Neural progenitor cell (in vitro differentiated cells): ENCODE measurements around the gene MS4A2.

Source experiments
- EZH2 ChIP-seq: fragments of 200-600 bp; sonication (generic); IDR thresholded peaks from 2 replicates; pipeline ENCODE4 v1.6.1; 2017; ENCODE audit warnings: antibody characterized with exemption, mild to moderate bottlenecking, moderate library complexity
- EZH2phosphoT487 ChIP-seq: fragments of 200-600 bp; sonication (generic); IDR thresholded peaks from 2 replicates; pipeline ENCODE4 v1.6.1; 2017; ENCODE audit warnings: antibody characterized with exemption
- TF ChIP-seq, protein P1 (sequence below): fragments of 200-600 bp; sonication (generic); IDR thresholded peaks from 2 replicates; pipeline ENCODE4 v1.5.1; 2017; ENCODE audit warnings: antibody characterized with exemption, mild to moderate bottlenecking

DNA sequence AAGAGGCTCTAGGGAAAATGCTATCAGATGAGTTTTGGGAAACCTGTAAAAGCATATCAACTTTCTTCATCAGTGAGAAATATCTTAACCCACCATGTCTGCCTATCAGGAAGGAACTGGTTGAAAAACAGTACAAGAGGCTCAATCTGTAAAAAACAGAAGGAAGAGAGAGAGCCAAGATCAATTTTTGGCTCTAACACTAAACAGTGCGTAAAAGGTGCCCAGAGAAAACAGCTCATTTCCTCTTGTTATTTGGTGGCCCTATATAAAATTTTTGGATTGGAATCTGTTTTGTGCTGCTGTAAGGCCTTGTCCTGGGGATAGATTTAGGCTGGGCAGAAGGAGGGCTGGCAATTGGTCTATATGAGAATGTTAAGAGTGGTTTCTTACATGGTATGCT lies 12.1 kb downstream of the MS4A2 start:
- TF ChIP-seq EZH2 (no peak), EZH2phosphoT487 (no peak)
- TF ChIP-seq, protein P1, sequence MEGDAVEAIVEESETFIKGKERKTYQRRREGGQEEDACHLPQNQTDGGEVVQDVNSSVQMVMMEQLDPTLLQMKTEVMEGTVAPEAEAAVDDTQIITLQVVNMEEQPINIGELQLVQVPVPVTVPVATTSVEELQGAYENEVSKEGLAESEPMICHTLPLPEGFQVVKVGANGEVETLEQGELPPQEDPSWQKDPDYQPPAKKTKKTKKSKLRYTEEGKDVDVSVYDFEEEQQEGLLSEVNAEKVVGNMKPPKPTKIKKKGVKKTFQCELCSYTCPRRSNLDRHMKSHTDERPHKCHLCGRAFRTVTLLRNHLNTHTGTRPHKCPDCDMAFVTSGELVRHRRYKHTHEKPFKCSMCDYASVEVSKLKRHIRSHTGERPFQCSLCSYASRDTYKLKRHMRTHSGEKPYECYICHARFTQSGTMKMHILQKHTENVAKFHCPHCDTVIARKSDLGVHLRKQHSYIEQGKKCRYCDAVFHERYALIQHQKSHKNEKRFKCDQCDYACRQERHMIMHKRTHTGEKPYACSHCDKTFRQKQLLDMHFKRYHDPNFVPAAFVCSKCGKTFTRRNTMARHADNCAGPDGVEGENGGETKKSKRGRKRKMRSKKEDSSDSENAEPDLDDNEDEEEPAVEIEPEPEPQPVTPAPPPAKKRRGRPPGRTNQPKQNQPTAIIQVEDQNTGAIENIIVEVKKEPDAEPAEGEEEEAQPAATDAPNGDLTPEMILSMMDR = no peak
